ENCODE measurements around the gene TSPAN4. TPM values are rescaled to one million over a fixed set of nuclear protein-coding genes. Genes with fewer than 3 reads are reported as not detected.

Gene TSPAN4
- total RNA-seq, 1 donor from 2014 or later: 69.2 TPM

- H3K36me3 Mint-ChIP-seq (ENCODE audit: low read depth): no peaks in the 10 kb centered on the region
- H3K9me3 Mint-ChIP-seq (ENCODE audit: low read depth): no peaks in the 10 kb centered on the region
- H3K27me3 Mint-ChIP-seq (ENCODE audit: low read depth): no peaks in the 10 kb centered on the region
- H3K4me1 Mint-ChIP-seq (ENCODE audit: low read depth): peaks cover 20% of the 10 kb centered on the region
- no peak for TF ChIP-seq CTCF (IDR thresholded peaks at IDR 0.05)
- peak overlapping the region; percentile 58 for H3K4me3 Mint-ChIP-seq (ENCODE audit: unreplicated experiment)
- no peak overlapping the region for H3K27ac Mint-ChIP-seq (ENCODE audit: unreplicated experiment)
- DNase-seq (ENCODE audit: low spot score): no peak
Observed at GRCh38 chr11:849951-850774, 7.5 kb downstream of the TSPAN4 start.

GRCh38 chr11:850775-851763 lies 8.4 kb downstream of the TSPAN4 start:
- no peak overlapping the region for H3K4me3 Mint-ChIP-seq (ENCODE audit: unreplicated experiment)
- H3K36me3 Mint-ChIP-seq (ENCODE audit: low read depth): no peaks in the 10 kb centered on the region
- H3K4me1 Mint-ChIP-seq (ENCODE audit: low read depth): peaks cover 11% of the 10 kb centered on the region
- no peaks in the 10 kb centered on the region for H3K27me3 Mint-ChIP-seq (ENCODE audit: low read depth)
- peak; percentile 32 for TF ChIP-seq CTCF (IDR thresholded peaks at IDR 0.05)
- H3K9me3 Mint-ChIP-seq (ENCODE audit: low read depth): no peaks in the 10 kb centered on the region
- no peak for DNase-seq (ENCODE audit: low spot score)
- no peak overlapping the region for H3K27ac Mint-ChIP-seq (ENCODE audit: unreplicated experiment)

DNA sequence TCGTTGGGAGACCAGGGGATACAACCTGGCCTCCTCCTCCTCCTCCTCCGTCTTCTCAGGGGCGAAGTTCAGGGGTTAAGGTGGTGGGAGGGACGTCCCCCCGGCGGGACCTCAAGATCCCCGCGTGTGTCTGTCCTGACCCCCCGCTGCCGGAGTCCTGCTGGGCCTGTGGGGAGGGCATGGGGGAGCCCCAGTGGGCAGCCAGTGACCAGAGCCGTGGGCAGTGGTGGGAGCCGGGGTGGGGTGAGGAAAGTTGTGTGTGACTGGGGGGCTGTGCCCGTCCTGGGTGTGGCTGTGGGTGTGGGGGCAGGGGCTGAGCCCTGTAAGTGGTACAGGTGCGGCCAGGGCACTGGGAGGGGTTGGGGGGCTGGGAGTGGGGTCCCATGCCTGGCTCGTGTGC lies 10.1 kb downstream of the TSPAN4 start:
- Mint-ChIP-seq H3K4me1 (ENCODE audit: low read depth) (no peaks in the 10 kb centered on the region), H3K4me3 (ENCODE audit: unreplicated experiment) (no peak overlapping the region), H3K9me3 (ENCODE audit: low read depth) (no peaks in the 10 kb centered on the region), H3K27ac (ENCODE audit: unreplicated experiment) (no peak overlapping the region), H3K27me3 (ENCODE audit: low read depth) (no peaks in the 10 kb centered on the region), H3K36me3 (ENCODE audit: low read depth) (no peaks in the 10 kb centered on the region)
- DNase-seq (ENCODE audit: low spot score): no peak
- TF ChIP-seq CTCF (IDR thresholded peaks at IDR 0.05): no peak

DNA sequence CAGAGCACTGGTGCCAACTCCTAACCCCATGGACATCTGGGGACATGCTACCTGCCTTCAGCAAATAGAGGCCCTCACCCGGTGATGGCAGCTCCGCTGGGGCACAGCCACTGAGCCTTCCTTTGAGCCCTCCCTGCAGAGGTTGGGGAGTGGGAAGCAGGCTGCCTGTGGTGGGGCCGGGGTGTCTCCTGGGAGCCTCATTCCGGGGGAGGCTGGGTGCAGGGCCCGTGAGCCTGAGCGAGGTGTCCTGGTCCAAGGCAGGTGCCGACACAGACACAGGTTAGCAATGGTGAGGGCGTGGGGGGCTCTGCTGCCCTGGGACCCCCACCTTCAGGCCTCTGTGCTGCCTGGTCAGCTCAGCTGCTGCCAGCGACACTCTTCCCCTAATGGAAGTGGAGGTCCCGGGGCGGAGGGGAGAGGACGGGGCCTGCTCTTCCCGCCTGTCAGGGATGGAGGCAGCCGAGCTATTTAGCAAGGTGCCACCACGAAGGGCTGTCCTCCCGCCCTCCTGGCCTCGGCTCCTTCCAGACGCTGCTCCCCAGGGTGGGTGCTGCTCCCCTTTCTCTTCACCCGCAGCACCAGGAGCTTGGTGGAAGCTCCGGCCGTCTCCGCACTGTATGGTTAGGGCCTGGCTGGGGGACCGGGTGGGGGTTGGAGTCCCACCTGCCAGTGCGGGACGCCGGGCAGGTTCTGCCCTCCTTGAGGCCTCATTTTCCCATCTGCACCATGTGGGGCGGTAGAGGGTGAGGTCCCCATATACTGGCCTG lies 11.2 kb downstream of the TSPAN4 start:
- Mint-ChIP-seq H3K4me3 (ENCODE audit: unreplicated experiment) (no peak overlapping the region), H3K4me1 (ENCODE audit: low read depth) (no peaks in the 10 kb centered on the region), H3K27me3 (ENCODE audit: low read depth) (no peaks in the 10 kb centered on the region), H3K27ac (ENCODE audit: unreplicated experiment) (no peak overlapping the region), H3K36me3 (ENCODE audit: low read depth) (no peaks in the 10 kb centered on the region), H3K9me3 (ENCODE audit: low read depth) (no peaks in the 10 kb centered on the region)
- DNase-seq (ENCODE audit: low spot score): no peak
- TF ChIP-seq CTCF (IDR thresholded peaks at IDR 0.05): no peak
